ENCODE results near the gene HRH4.

HRH4 gene

DNA sequence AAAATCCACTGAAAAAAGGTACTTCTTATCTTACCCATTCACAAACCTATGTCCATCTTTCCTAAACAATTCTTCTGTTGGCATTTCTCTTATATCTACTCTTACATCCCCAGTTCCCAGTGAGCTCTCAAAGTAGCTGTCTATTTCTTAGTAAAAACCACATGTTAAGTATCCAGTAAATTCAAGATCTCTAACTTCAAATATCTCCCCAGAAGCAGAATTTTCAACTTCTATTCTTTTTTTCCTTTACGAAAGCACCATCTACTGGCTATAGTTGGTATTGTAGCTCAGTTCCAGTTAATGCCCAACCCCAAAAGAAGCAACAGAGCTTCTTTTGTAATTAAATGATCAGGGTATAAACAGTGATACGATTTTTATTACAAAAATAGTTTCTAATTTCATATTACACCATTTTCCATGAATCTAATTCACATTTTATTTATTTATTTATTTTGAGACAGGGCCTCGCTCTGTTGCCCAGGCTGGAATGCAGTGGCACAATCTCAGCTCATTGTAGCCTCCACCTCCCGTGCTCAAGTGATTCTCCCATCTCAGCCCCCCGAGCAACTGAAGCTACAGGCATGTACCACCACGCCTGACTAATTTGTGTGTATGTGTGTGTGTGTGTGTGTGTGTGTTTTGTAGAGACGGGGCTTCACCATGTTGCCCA lies 28.5 kb downstream of the HRH4 start:
- no peaks in the 10 kb centered on the region for H3K4me1 ChIP-seq (ENCODE audit: control insufficient read depth, insufficient read depth, low read length)
- no peak overlapping the region for H3K9ac ChIP-seq (ENCODE audit: low read length in 2 of 2)
- no peaks in the 10 kb centered on the region for H3K36me3 ChIP-seq (ENCODE audit: control insufficient read depth in 2 of 2, insufficient read depth in 2 of 2, low read length in 2 of 2)
- no peak overlapping the region for H3K4me3 ChIP-seq (ENCODE audit: low read length in 2 of 2)
- H3K27ac ChIP-seq (ENCODE audit: low read length), result no peak overlapping the region
- H3K9me3 ChIP-seq (ENCODE audit: control insufficient read depth in 2 of 2, low read length in 2 of 2), result no peaks in the 10 kb centered on the region
- no peaks in the 10 kb centered on the region for H3K27me3 ChIP-seq (ENCODE audit: control insufficient read depth in 1 of 2, insufficient read depth in 2 of 2, low read length in 2 of 2)

DNA sequence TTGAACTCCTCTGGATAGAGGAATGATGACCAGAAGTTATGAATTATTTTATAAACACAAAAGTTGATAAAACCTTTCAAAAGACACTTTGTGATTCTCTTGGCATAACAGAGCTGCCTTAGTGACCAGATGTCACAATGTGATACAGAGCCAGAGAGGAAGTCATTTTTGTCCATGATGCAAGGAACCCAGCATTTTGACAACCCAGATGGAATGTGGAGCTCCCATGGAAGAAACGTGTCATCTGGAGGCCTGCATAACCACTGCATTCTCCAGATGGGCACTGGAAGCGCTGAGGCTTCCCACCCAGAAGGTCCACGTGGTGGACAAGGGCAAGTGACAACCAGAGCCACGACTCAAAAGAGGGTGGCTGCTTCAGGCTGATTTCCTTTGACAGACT lies 30.1 kb downstream of the HRH4 start:
- H3K4me1 ChIP-seq (ENCODE audit: control insufficient read depth, insufficient read depth, low read length), result no peaks in the 10 kb centered on the region
- H3K4me3 ChIP-seq (ENCODE audit: low read length in 2 of 2), result no peak overlapping the region
- no peaks in the 10 kb centered on the region for H3K27me3 ChIP-seq (ENCODE audit: control insufficient read depth in 1 of 2, insufficient read depth in 2 of 2, low read length in 2 of 2)
- H3K36me3 ChIP-seq (ENCODE audit: control insufficient read depth in 2 of 2, insufficient read depth in 2 of 2, low read length in 2 of 2), result no peaks in the 10 kb centered on the region
- no peak overlapping the region for H3K9ac ChIP-seq (ENCODE audit: low read length in 2 of 2)
- H3K27ac ChIP-seq (ENCODE audit: low read length), result no peak overlapping the region
- H3K9me3 ChIP-seq (ENCODE audit: control insufficient read depth in 2 of 2, low read length in 2 of 2), result no peaks in the 10 kb centered on the region

DNA sequence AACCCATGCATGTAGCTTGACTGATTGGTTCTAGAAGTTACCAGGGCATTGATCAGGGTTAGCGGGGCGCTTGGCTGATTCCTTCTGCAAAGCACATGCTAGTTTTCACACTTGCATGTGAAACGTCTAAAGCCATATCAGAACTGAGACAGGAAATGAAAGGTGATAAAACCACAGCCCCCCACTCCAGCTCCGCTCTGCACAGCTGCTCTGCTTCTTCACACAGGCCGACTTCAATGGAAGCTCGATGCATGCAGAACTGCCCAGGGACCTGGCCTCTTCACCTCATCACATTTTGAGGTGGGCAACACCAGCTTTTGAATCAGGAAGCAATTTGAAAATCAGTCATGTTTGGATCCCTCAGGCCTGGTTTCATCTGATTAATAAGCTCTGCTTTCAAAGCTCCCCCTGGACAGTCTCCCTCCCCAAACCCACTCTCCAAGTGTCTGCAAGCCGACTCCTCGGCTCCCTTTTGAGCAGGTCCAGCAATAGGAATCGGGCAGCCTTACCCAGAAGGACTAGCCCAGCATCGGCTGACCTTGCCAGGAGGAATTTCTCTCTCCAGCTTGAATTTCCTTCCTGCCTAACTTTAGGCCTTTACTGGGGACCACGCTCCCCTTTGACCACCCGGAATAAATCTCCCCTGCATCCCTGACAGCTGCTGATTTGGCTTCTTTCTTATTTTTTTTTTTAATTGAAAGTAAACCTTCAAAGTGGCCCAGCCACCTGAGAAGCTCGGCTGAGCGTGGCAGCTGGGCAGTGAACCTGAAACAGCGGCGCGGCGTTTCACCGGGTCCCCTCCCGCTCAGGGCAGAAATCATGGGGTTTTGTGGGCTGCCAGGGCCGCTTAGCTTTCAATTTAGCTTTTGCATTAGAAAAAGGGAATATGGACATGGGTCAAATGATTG lies 31.7 kb downstream of the HRH4 start:
- no peaks in the 10 kb centered on the region for H3K27me3 ChIP-seq (ENCODE audit: control insufficient read depth in 1 of 2, insufficient read depth in 2 of 2, low read length in 2 of 2)
- H3K36me3 ChIP-seq (ENCODE audit: control insufficient read depth in 2 of 2, insufficient read depth in 2 of 2, low read length in 2 of 2), result no peaks in the 10 kb centered on the region
- H3K9ac ChIP-seq (ENCODE audit: low read length in 2 of 2), result no peak overlapping the region
- no peak overlapping the region for H3K27ac ChIP-seq (ENCODE audit: low read length)
- H3K4me3 ChIP-seq (ENCODE audit: low read length in 2 of 2), result no peak overlapping the region
- no peaks in the 10 kb centered on the region for H3K9me3 ChIP-seq (ENCODE audit: control insufficient read depth in 2 of 2, low read length in 2 of 2)
- H3K4me1 ChIP-seq (ENCODE audit: control insufficient read depth, insufficient read depth, low read length), result no peaks in the 10 kb centered on the region

DNA sequence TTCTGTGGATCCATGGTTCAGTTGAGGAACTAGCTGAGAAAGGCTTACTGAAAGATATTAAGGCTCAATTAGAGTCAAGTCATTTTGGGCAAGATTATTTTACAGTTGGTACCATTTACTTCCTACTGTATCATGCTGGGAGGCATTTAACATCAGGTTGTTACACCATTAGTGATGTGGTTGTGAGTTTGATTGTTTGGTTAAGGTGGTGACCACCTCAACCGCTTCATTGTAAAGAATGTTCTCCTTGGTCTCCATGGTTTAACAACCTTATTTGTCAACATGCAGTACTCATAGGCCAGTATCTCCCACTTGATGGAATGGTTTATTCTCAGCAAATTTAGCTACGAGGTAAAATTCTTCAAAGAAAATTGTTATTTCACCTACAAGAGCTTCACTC lies 34.1 kb downstream of the HRH4 start:
- H3K27me3 ChIP-seq (ENCODE audit: control insufficient read depth in 1 of 2, insufficient read depth in 2 of 2, low read length in 2 of 2), result no peaks in the 10 kb centered on the region
- no peaks in the 10 kb centered on the region for H3K36me3 ChIP-seq (ENCODE audit: control insufficient read depth in 2 of 2, insufficient read depth in 2 of 2, low read length in 2 of 2)
- no peak overlapping the region for H3K27ac ChIP-seq (ENCODE audit: low read length)

DNA sequence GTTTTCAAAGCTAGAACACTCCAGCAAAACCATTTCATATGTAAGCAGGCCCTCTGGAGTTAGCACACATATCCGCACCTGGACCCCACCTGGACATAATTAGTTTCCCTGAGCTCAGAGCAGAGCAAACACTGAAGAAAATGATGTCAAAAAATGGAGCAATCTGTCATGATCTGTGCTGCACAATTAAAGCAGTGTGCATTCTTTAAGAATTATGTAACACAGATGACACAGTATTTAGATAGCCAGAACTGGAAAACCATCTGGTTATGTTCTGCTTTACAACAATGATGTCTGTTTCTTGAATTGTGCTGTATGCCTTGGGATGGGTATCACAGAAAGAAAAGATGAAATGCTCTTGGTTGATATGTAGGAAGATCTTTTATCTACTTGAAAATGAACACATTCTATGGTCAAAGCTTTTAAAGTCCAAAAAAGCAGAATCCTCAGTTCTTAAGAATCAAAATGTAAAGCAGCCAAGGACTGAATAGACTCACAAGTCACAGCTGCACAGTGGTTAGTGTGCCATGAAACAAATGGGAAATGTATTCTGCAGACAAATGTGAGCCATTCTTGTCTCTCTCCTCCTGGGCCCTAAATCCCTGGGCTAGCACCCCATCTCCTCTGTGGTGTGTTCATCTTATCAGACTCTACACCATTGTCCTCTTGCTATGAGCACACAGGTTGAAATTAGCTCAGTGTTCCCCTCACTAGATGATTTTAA lies 36.8 kb downstream of the HRH4 start:
- no peaks in the 10 kb centered on the region for H3K4me1 ChIP-seq (ENCODE audit: control insufficient read depth, insufficient read depth, low read length)
- no peaks in the 10 kb centered on the region for H3K27me3 ChIP-seq (ENCODE audit: control insufficient read depth in 1 of 2, insufficient read depth in 2 of 2, low read length in 2 of 2)
- H3K9ac ChIP-seq (ENCODE audit: low read length in 2 of 2), result no peak overlapping the region
- no peaks in the 10 kb centered on the region for H3K9me3 ChIP-seq (ENCODE audit: control insufficient read depth in 2 of 2, low read length in 2 of 2)
- no peaks in the 10 kb centered on the region for H3K36me3 ChIP-seq (ENCODE audit: control insufficient read depth in 2 of 2, insufficient read depth in 2 of 2, low read length in 2 of 2)
- H3K4me3 ChIP-seq (ENCODE audit: low read length in 2 of 2), result no peak overlapping the region
- H3K27ac ChIP-seq (ENCODE audit: low read length), result no peak overlapping the region

More for the DNA sequence above, 34.1 kb downstream of the HRH4 start:
- Histone ChIP-seq H3K4me3 (ENCODE audit: low read length in 2 of 2) (no peak overlapping the region), H3K9ac (ENCODE audit: low read length in 2 of 2) (no peak overlapping the region), H3K4me1 (ENCODE audit: control insufficient read depth, insufficient read depth, low read length) (no peaks in the 10 kb centered on the region), H3K9me3 (ENCODE audit: control insufficient read depth in 2 of 2, low read length in 2 of 2) (no peaks in the 10 kb centered on the region)

DNA sequence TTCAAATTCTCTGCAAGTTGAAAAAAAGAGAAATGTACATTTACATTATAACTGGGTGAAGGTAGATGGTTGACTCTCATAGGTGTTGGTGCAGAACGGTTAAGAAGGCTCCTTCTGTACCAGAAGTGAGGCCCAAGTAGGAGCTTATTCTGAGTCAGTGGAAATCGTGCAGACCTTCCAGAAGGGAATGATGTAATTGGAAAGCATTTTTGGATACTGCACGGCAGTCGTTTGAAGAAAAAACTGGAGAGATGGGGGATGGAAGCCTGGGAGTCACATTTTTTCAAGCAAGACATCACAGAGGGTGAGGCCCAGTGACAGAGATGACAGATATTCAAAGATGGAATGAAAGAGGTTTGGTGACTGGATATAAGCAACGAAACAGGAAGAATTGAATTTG lies 39.4 kb downstream of the HRH4 start:
- no peak overlapping the region for H3K4me3 ChIP-seq (ENCODE audit: low read length in 2 of 2)
- H3K27me3 ChIP-seq (ENCODE audit: control insufficient read depth in 1 of 2, insufficient read depth in 2 of 2, low read length in 2 of 2), result no peaks in the 10 kb centered on the region
- H3K4me1 ChIP-seq (ENCODE audit: control insufficient read depth, insufficient read depth, low read length), result no peaks in the 10 kb centered on the region
- H3K9me3 ChIP-seq (ENCODE audit: control insufficient read depth in 2 of 2, low read length in 2 of 2), result no peaks in the 10 kb centered on the region
- H3K36me3 ChIP-seq (ENCODE audit: control insufficient read depth in 2 of 2, insufficient read depth in 2 of 2, low read length in 2 of 2), result no peaks in the 10 kb centered on the region
- H3K9ac ChIP-seq (ENCODE audit: low read length in 2 of 2), result no peak overlapping the region
- no peak overlapping the region for H3K27ac ChIP-seq (ENCODE audit: low read length)

DNA sequence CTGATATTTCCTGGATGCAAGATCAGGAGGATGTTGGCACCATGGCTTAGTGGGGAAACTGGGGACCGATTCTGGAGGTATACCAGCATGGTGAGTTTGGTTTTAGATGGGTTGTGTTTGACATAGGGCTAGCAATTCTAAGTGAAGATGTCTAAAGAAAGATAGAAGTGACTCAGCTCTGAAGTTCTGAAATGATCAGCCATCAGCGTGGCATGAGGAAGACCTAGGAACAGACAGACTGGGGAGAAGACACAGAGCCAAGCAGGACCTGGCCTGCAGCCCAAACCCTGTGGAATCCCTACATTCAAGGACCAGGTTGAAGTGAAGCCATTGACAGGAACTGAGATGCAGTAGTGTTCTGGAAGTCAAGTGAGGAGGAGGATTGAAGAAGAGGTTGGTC lies 39.8 kb downstream of the HRH4 start:
- H3K9ac ChIP-seq (ENCODE audit: low read length in 2 of 2), result no peak overlapping the region
- no peak overlapping the region for H3K4me3 ChIP-seq (ENCODE audit: low read length in 2 of 2)
- no peaks in the 10 kb centered on the region for H3K9me3 ChIP-seq (ENCODE audit: control insufficient read depth in 2 of 2, low read length in 2 of 2)
- H3K27me3 ChIP-seq (ENCODE audit: control insufficient read depth in 1 of 2, insufficient read depth in 2 of 2, low read length in 2 of 2), result no peaks in the 10 kb centered on the region
- H3K27ac ChIP-seq (ENCODE audit: low read length), result no peak overlapping the region
- no peaks in the 10 kb centered on the region for H3K36me3 ChIP-seq (ENCODE audit: control insufficient read depth in 2 of 2, insufficient read depth in 2 of 2, low read length in 2 of 2)
- no peaks in the 10 kb centered on the region for H3K4me1 ChIP-seq (ENCODE audit: control insufficient read depth, insufficient read depth, low read length)

DNA sequence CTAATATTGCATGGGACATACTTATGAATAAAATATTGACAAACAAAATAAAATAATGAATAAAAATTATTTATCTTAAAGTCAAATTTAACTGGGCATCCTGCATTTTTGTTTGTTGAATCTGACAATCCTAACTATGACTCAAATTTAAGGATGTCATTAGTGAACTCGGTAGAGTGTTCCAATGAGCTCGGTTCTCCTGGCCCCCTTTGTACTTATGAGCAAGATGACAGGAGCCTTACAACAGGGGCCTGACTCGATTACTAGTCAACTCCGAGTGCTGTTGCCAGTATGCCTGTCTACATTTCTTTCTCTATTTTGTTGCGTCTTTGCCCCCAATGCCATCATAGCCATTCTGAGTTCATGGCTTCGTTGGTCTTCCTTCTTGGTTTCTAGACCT lies 40.3 kb downstream of the HRH4 start:
- H3K36me3 ChIP-seq (ENCODE audit: control insufficient read depth in 2 of 2, insufficient read depth in 2 of 2, low read length in 2 of 2), result no peaks in the 10 kb centered on the region
- H3K27me3 ChIP-seq (ENCODE audit: control insufficient read depth in 1 of 2, insufficient read depth in 2 of 2, low read length in 2 of 2), result no peaks in the 10 kb centered on the region
- no peaks in the 10 kb centered on the region for H3K9me3 ChIP-seq (ENCODE audit: control insufficient read depth in 2 of 2, low read length in 2 of 2)
- H3K27ac ChIP-seq (ENCODE audit: low read length), result no peak overlapping the region
- H3K9ac ChIP-seq (ENCODE audit: low read length in 2 of 2), result no peak overlapping the region
- H3K4me1 ChIP-seq (ENCODE audit: control insufficient read depth, insufficient read depth, low read length), result no peaks in the 10 kb centered on the region
- no peak overlapping the region for H3K4me3 ChIP-seq (ENCODE audit: low read length in 2 of 2)

DNA sequence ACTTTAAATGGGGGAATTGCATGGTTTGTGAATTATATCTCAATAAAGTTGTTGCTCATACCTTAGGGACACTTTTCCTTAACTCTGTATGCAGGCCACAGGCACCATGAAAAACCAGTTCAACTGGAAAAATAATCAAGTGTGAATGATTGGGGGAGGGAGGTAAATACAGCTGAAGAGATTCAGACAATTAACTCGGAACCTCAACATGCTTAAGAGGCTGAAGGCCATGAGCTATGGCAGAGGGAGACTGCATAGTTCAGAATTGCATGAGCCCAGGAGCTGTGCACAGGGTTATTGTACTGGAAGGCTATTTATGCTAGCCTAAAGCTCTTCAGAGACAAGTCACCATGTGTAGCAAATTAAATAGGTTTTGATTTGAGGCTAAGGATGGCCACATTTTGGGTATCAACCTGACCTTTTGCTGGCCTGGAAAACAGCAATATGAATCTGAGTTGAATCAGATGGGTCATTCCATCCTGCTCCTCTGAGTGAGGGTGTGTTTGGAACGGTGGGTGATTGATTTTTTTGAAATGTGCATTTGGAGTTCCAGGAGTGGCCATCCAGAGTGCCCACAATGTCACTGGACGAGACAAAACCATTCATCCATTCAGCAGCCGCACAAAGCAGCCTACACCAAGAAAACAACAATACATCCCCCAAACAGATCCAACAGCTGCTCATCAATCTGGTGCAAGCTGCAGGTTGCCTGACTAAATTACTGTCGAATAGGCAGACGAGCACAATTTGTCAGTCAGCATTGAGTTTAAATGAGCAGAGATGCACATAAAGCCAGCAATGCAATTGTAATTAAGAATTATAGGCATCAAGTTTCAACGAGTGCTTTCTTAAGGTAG lies 42.5 kb downstream of the HRH4 start:
- Histone ChIP-seq H3K27me3 (ENCODE audit: control insufficient read depth in 1 of 2, insufficient read depth in 2 of 2, low read length in 2 of 2) (no peaks in the 10 kb centered on the region), H3K9ac (ENCODE audit: low read length in 2 of 2) (no peak overlapping the region), H3K36me3 (ENCODE audit: control insufficient read depth in 2 of 2, insufficient read depth in 2 of 2, low read length in 2 of 2) (no peaks in the 10 kb centered on the region), H3K27ac (ENCODE audit: low read length) (no peak overlapping the region), H3K4me3 (ENCODE audit: low read length in 2 of 2) (no peak overlapping the region), H3K9me3 (ENCODE audit: control insufficient read depth in 2 of 2, low read length in 2 of 2) (no peaks in the 10 kb centered on the region), H3K4me1 (ENCODE audit: control insufficient read depth, insufficient read depth, low read length) (no peaks in the 10 kb centered on the region)

DNA sequence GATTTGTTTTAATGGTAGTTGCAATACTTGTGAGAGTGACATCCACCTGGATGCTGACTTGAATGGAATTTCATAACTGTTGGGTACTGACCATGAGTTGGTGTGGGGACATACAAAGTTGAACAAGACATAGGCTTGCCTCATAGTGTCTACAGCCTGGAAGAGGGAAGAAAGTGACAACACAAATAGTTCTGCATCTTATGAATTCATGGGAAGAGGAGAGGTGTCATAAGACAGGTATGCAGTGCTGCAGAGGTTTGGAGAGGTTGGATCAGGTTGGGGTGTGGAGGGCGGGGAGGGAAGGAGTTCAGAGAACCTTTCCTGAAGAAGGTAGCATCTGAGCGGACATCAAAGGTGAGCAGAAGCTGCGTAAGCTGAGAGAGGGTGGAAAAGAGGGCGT lies 44.0 kb downstream of the HRH4 start:
- Histone ChIP-seq H3K9me3 (ENCODE audit: control insufficient read depth in 2 of 2, low read length in 2 of 2) (no peaks in the 10 kb centered on the region), H3K27ac (ENCODE audit: low read length) (no peak overlapping the region), H3K9ac (ENCODE audit: low read length in 2 of 2) (no peak overlapping the region), H3K36me3 (ENCODE audit: control insufficient read depth in 2 of 2, insufficient read depth in 2 of 2, low read length in 2 of 2) (no peaks in the 10 kb centered on the region), H3K4me3 (ENCODE audit: low read length in 2 of 2) (no peak overlapping the region), H3K27me3 (ENCODE audit: control insufficient read depth in 1 of 2, insufficient read depth in 2 of 2, low read length in 2 of 2) (no peaks in the 10 kb centered on the region), H3K4me1 (ENCODE audit: control insufficient read depth, insufficient read depth, low read length) (no peaks in the 10 kb centered on the region)

Data from stomach smooth muscle (tissue), 2 donors.